Fibroblast of pulmonary artery (primary cell): Measurements from ENCODE around the gene SOX1.

ENCODE experiments used
- DNase-seq: peaks from one replicate; pipeline ENCODE4 v3.0.0-alpha.2; 2010; ENCODE audit warnings: low read depth
- H3K4me3 ChIP-seq: replicated peaks from 2 replicates; pipeline ENCODE4 v1.5.1; 2011; ENCODE audit warnings: low read depth, mild to moderate bottlenecking, control low read depth, low read length, moderate library complexity
- CTCF ChIP-seq: IDR thresholded peaks from 2 replicates; pipeline ENCODE4 v1.5.1; 2011; ENCODE audit warnings: mild to moderate bottlenecking, control low read depth, low read length, inconsistent platforms; ENCODE audit errors: missing control alignments

The SOX1 gene

GRCh38 chr13:112098699-112099098 is 31.8 kb downstream of the SOX1 start:
- no peak for DNase-seq
- TF ChIP-seq CTCF, result no peak
- H3K4me3 ChIP-seq, result no peak overlapping the region

DNA sequence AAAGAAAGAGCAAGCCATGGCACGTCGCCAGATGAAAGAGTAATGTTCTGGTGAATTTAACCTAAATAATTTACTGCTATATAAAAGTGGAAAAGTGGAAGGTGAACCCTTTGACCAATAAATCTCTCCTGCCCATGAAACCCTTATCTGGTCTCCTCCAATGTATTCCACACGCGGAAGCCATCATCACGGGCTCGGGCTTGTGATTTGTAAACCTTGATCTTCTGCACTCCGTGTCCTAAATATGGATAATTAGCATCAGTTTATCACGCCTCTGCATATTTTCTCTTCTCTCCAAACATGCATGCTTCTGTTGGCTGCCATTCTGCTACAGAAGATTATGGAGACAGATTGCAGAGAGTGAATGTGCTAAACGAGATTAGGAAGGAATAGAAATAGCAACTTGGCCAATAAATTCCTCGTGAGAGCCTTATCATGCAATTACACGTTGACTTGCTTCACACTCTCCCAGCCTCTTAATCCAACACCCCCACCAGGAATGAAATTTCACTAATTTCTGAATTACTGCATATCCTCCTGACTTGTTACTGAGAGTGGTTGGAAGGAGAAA is 34.5 kb downstream of the SOX1 start:
- TF ChIP-seq CTCF, result no peak
- no peak for DNase-seq
- H3K4me3 ChIP-seq, result no peak overlapping the region

DNA sequence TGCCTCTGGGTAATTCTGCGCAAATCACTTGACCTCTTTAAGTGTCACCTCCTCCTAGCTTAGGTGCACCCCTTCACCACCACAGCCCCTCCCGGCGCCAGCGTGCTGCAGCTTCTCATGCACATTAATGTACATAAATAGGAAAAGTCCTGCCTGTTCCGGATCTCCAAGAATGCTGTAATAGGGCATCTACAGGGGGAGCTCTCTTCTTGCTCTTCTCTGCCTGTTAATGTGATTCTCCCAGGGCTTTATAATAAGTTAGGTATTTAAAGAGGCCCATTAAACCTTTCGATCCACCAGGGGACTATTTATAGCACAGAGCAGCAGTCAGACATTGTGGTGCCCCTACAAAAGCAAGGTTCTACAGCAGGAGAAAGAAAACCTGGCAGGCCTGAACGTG is 35.3 kb downstream of the SOX1 start:
- H3K4me3 ChIP-seq, result no peak overlapping the region
- no peak for DNase-seq
- TF ChIP-seq CTCF, result no peak

GRCh38 chr13:112103260-112103838 is 36.4 kb downstream of the SOX1 start:
- TF ChIP-seq CTCF, result no peak
- no peak for DNase-seq
- H3K4me3 ChIP-seq, result no peak overlapping the region

GRCh38 chr13:112103961-112104880 is 37.3 kb downstream of the SOX1 start:
- no peak for DNase-seq
- no peak overlapping the region for H3K4me3 ChIP-seq
- no peak for TF ChIP-seq CTCF

DNA sequence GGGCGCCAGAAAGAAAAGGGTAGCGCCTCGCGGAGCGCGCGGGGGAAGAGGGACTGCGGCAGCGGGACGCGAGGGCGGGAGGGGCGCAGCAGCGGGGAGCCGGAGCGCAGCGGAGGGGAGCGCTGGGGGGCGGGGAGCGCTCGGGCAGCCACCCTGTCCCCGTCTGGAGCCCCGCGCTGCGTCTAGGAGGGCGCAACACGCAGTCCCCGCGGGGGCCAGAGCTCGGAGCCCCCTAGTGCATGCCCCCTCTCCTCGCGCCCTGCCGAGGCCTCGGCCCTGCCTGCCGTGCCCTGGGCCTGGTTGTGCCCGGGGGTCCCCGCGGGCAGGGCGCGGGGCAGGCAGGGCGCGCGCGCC is 37.9 kb downstream of the SOX1 start:
- H3K4me3 ChIP-seq, result no peak overlapping the region
- no peak for DNase-seq
- TF ChIP-seq CTCF, result no peak
